Left ventricle myocardium inferior (tissue), 1 donor: ENCODE measurements around the gene GAS2L3. TPM values are rescaled to one million over a fixed set of nuclear protein-coding genes. Genes with fewer than 3 reads are reported as not detected.

Source experiments
- DNase-seq: peaks from one replicate; pipeline ENCODE4 v3.0.0-alpha.2; 2020
- H3K27ac ChIP-seq: fragments of 200-600 bp; replicated peaks from 2 replicates; pipeline ENCODE4 v1.8.0; 2021
- H3K27me3 ChIP-seq: fragments of 200-600 bp; 2 replicates; pipeline ENCODE4 v1.8.0; 2021; ENCODE audit warnings: low read depth
- H3K36me3 ChIP-seq: fragments of 200-600 bp; 2 replicates; pipeline ENCODE4 v1.8.0; 2021
- H3K4me1 ChIP-seq: fragments of 200-600 bp; 2 replicates; pipeline ENCODE4 v1.8.0; 2021
- H3K4me3 ChIP-seq: fragments of 200-600 bp; 2 replicates; pipeline ENCODE4 v1.8.0; 2021; ENCODE audit warnings: mild to moderate bottlenecking, moderate library complexity
- H3K9me3 ChIP-seq: fragments of 200-600 bp; replicated peaks from 2 replicates; pipeline ENCODE4 v1.8.0; 2021
- CTCF ChIP-seq: fragments of 200-600 bp; IDR thresholded peaks from 2 replicates; pipeline ENCODE4 v1.8.0; 2021; ENCODE audit warnings: antibody characterized with exemption, mild to moderate bottlenecking, borderline replicate concordance
- intact Hi-C: fragments of 100-400 bp; cut with micrococcal nuclease; formaldehyde crosslinking; loops from one replicate; pipeline ENCODE4 v1.11.0; 2022
- total RNA-seq: library from RNA; stranded (reverse); fragmentation: NEBNext Ultra II Directional; extraction: Animal tissue kit (Norgen Biotek cat#: 25700); gene quantifications from one replicate; pipeline ENCODE4 v1.2.1, GENCODE V29; 2021
- donor health status: DM: no; HTN: yes; CAD: no; lungs with severe emphysema.

The GAS2L3 gene
- total RNA-seq, 1 donor from 2014 or later: 1.8 TPM

DNA sequence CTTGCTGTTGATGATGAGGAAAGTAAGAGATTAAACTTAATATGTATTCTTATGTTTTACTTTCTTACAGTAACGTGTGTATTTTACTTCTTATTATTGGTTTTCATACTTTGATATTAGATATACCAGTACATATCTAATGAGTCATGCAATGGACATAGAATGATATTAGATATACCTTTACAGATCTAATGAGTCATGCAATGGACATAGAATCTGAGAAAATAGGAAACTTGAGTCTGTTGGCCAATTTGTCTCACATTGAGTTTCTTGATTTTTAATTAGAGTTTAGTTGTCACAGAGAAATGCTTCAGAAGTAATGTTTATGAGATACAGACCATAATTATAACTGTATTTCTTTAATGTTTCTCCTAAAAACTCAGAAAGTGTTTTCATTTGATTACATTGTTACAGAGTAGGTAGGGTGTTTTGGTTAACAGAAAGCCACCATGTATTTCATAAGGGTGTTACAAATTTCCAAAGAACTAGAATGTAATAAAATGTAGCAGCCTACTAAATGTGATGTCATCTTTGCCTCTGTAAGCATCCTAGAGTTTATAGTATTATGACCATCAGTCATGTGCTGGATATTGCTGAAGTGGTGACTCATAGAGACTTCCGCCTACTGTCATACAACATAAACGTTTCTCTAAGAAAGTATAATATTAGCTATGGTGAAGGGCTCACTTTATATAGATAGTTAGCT is 3.0 kb downstream of the GAS2L3 start:
- intact Hi-C loops: no loop called here
- Histone ChIP-seq H3K36me3 (no peaks in the 10 kb centered on the region), H3K27me3 (peaks cover 15% of the 10 kb centered on the region), H3K4me1 (peaks cover 21% of the 10 kb centered on the region), H3K27ac (no peak overlapping the region), H3K9me3 (no peaks in the 10 kb centered on the region), H3K4me3 (no peak overlapping the region)
- no peak for DNase-seq
- TF ChIP-seq CTCF: no peak

DNA sequence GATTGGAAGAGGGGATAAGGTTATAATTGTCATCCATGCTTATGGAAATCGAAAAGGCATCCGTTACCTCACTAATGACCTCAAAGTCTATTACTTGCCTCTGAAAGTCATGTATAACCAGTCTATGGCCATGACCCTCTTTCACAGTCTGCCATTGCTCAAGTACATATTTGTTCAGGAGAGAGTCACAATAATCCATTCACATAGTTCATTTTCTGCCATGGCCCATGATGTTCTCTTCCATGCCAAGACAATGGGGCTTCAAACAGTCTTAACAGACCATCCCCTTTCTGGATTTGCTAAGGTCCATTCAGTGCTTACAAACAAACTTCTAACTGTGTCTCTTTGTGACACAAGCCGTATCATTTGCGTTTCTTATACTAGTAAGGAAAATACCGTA is 5.4 kb downstream of the GAS2L3 start:
- H3K27me3 ChIP-seq: peaks cover 15% of the 10 kb centered on the region
- H3K36me3 ChIP-seq: no peaks in the 10 kb centered on the region
- no peak for DNase-seq
- H3K27ac ChIP-seq: no peak overlapping the region
- peaks cover 17% of the 10 kb centered on the region for H3K9me3 ChIP-seq
- intact Hi-C loops: no loop called here
- no peak for TF ChIP-seq CTCF
- H3K4me3 ChIP-seq: no peak overlapping the region
- H3K4me1 ChIP-seq: peaks cover 11% of the 10 kb centered on the region

DNA sequence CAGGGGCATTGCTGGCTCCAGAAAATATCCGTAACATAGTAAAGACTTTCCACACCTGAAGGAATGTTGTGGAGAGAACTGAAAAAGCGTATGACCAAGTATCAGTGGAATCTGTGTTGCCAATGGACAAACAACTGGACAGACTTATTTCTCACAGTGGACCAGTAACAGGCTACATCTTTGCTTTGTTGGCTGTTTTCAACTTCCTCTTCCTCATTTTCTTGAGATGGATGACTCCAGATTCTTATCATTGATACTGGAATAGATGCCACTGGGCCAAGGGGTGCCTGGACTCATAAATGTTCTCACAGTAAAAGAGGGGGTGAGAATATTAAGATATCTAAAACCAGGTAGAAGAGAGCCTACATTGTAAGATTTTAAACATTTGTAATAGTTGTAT is 6.4 kb downstream of the GAS2L3 start:
- H3K36me3 ChIP-seq: no peaks in the 10 kb centered on the region
- intact Hi-C loops: no loop called here
- no peak overlapping the region for H3K27ac ChIP-seq
- peaks cover 17% of the 10 kb centered on the region for H3K9me3 ChIP-seq
- TF ChIP-seq CTCF: no peak
- peaks cover 15% of the 10 kb centered on the region for H3K27me3 ChIP-seq
- peaks cover 1% of the 10 kb centered on the region for H3K4me1 ChIP-seq
- DNase-seq: no peak
- H3K4me3 ChIP-seq: no peak overlapping the region

DNA sequence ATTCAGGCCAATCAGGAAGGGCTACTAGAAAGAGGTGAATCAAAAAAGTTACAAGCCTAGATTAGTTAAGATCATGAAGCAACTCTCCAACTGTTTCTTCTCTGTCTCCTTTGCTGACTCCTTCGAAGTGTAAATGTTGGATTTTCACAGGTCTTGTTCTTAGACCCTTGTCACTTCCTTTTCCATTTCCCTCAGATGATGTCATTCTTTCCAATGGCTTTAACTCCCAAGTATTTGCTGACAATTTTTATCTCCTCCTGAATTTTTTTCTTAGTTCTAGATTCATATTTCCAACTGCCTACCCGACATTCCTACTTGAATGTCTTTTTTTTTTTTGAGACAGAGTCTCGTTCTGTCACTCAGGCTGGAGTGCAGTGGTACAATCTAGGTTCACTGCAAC is 10.8 kb downstream of the GAS2L3 start:
- peaks cover 43% of the 10 kb centered on the region for H3K9me3 ChIP-seq
- no peaks in the 10 kb centered on the region for H3K36me3 ChIP-seq
- no peak overlapping the region for H3K27ac ChIP-seq
- no peaks in the 10 kb centered on the region for H3K4me1 ChIP-seq
- no peak for DNase-seq
- no peak for TF ChIP-seq CTCF
- no peak overlapping the region for H3K4me3 ChIP-seq
- no peaks in the 10 kb centered on the region for H3K27me3 ChIP-seq
- intact Hi-C loops: no loop called here

- peaks cover 37% of the 10 kb centered on the region for H3K9me3 ChIP-seq
- no peak for TF ChIP-seq CTCF
- intact Hi-C loops: no loop called here
Observed at GRCh38 chr12:100591979-100592378, 18.5 kb downstream of the GAS2L3 start.

More at GRCh38 chr12:100591979-100592378, 18.5 kb downstream of the GAS2L3 start:
- Histone ChIP-seq H3K4me3 (no peak overlapping the region), H3K36me3 (no peaks in the 10 kb centered on the region), H3K27me3 (no peaks in the 10 kb centered on the region), H3K4me1 (no peaks in the 10 kb centered on the region), H3K27ac (no peak overlapping the region)
- no peak for DNase-seq
